ENCODE results near the gene NFU1.

NFU1 gene

GRCh38 chr2:69383176-69383812 is 53.9 kb downstream of the NFU1 start:
- DNase-seq (ENCODE audit: low read depth), result no peak
- H3K4me3 ChIP-seq (ENCODE audit: low read depth, low read length), result no peak overlapping the region
- TF ChIP-seq CTCF (IDR thresholded peaks at IDR 0.05; ENCODE audit: low read depth, low read length, missing control alignments), result no peak
- in situ Hi-C loops (cut with HindIII; ENCODE audit: low sequenced_read_pairs), result no loop called here

GRCh38 chr2:69382547-69382946 is 54.7 kb downstream of the NFU1 start:
- in situ Hi-C loops (cut with HindIII; ENCODE audit: low sequenced_read_pairs), result no loop called here
- no peak overlapping the region for H3K4me3 ChIP-seq (ENCODE audit: low read depth, low read length)
- TF ChIP-seq CTCF (IDR thresholded peaks at IDR 0.05; ENCODE audit: low read depth, low read length, missing control alignments), result no peak
- no peak for DNase-seq (ENCODE audit: low read depth)

- TF ChIP-seq CTCF (IDR thresholded peaks at IDR 0.05; ENCODE audit: low read depth, low read length, missing control alignments), result no peak
- no peak overlapping the region for H3K4me3 ChIP-seq (ENCODE audit: low read depth, low read length)
- in situ Hi-C loops (cut with HindIII; ENCODE audit: low sequenced_read_pairs), result no loop called here
- no peak for DNase-seq (ENCODE audit: low read depth)
Observed at GRCh38 chr2:69381337-69381737, 55.9 kb downstream of the NFU1 start.

GRCh38 chr2:69380072-69380917 is 56.9 kb downstream of the NFU1 start:
- H3K4me3 ChIP-seq (ENCODE audit: low read depth, low read length), result no peak overlapping the region
- in situ Hi-C loops (cut with HindIII; ENCODE audit: low sequenced_read_pairs), result no loop called here
- DNase-seq (ENCODE audit: low read depth), result no peak
- TF ChIP-seq CTCF (IDR thresholded peaks at IDR 0.05; ENCODE audit: low read depth, low read length, missing control alignments), result no peak

GRCh38 chr2:69376403-69376802 is 60.8 kb downstream of the NFU1 start:
- no peak for TF ChIP-seq CTCF (IDR thresholded peaks at IDR 0.05; ENCODE audit: low read depth, low read length, missing control alignments)
- H3K4me3 ChIP-seq (ENCODE audit: low read depth, low read length), result no peak overlapping the region
- DNase-seq (ENCODE audit: low read depth), result no peak
- in situ Hi-C loops (cut with HindIII; ENCODE audit: low sequenced_read_pairs), result loop anchor here (10.0 kb wide), 1 partner anchor 148 kb away; no protein-coding TSS in a partner anchor

GRCh38 chr2:69375494-69376353 is 61.5 kb downstream of the NFU1 start:
- no peak overlapping the region for H3K4me3 ChIP-seq (ENCODE audit: low read depth, low read length)
- in situ Hi-C loops (cut with HindIII; ENCODE audit: low sequenced_read_pairs), result loop anchor here (10.0 kb wide), 1 partner anchor 149 kb away; no protein-coding TSS in a partner anchor
- peak; percentile 46 for TF ChIP-seq CTCF (IDR thresholded peaks at IDR 0.05; ENCODE audit: low read depth, low read length, missing control alignments)
- DNase-seq (ENCODE audit: low read depth), result no peak

Data from astrocyte of the cerebellum (primary cell).